ENCODE results near the gene HPN. TPM values are rescaled to one million over a fixed set of nuclear protein-coding genes. Genes with fewer than 3 reads are reported as not detected.

Gene HPN
- total and polyA plus RNA-seq, 2 experiments from 2014 or later, result 14.0 to 17.4 TPM

- Mint-ChIP-seq H3K36me3 (ENCODE audit: low read depth) (peaks cover 11% of the 10 kb centered on the region; the same call in 1 of the 3 replicates), H3K27ac (no peak overlapping the region)
These were observed 65.5 kb downstream of the HPN start for GRCh38 chr19:35106898-35107541.

More at GRCh38 chr19:35106898-35107541, 65.5 kb downstream of the HPN start:
- Histone ChIP-seq H3K27me3 (ENCODE audit: insufficient read depth) (no peaks in the 10 kb centered on the region), H3K9me2 (ENCODE audit: insufficient read depth) (no peaks in the 10 kb centered on the region), H4K20me1 (replicated peaks; ENCODE audit: insufficient read depth) (no peaks in the 10 kb centered on the region), H3K4me3 (no peak overlapping the region), H3K4me1 (ENCODE audit: insufficient read depth) (peaks cover 4% of the 10 kb centered on the region), H2AFZ (no peak overlapping the region), H3K4me2 (no peak overlapping the region), H3F3A (replicated peaks; ENCODE audit: low read depth) (no peaks in the 10 kb centered on the region), H3K36me3 (ENCODE audit: insufficient read depth) (no peaks in the 10 kb centered on the region), H3K79me2 (replicated peaks; ENCODE audit: insufficient read depth) (no peaks in the 10 kb centered on the region), H3K27ac (ENCODE audit: low read depth) (no peak overlapping the region)
- no peak for TF ChIP-seq ZNF462 (CRISPR knock-in tag; IDR thresholded peaks at IDR 0.05)
- no peak for TF ChIP-seq JUNB (IDR thresholded peaks at IDR 0.05; ENCODE audit: unreplicated experiment)
- no peak for TF ChIP-seq STAT1 (IDR thresholded peaks at IDR 0.05; ENCODE audit: unreplicated experiment)
- TF ChIP-seq EZH2phosphoT487 (IDR thresholded peaks at IDR 0.05; ENCODE audit: unreplicated experiment), result no peak
- TF ChIP-seq EZH2 (IDR thresholded peaks at IDR 0.05; ENCODE audit: low read depth, unreplicated experiment), result no peak
- TF ChIP-seq NANOG (IDR thresholded peaks at IDR 0.05; ENCODE audit: borderline replicate concordance), result no peak
- TF ChIP-seq CTCF (conservative IDR thresholded peaks at IDR 0.05; ENCODE audit: low read depth in 2 of 2), result no peak
- no peak for TF ChIP-seq ZNF114 (CRISPR knock-in tag; IDR thresholded peaks at IDR 0.05)
- TF ChIP-seq ZNF331 (CRISPR knock-in tag; IDR thresholded peaks at IDR 0.05; ENCODE audit: low read depth), result no peak
- no peak for TF ChIP-seq ETS1 (IDR thresholded peaks at IDR 0.05)
- no peak for TF ChIP-seq POLR2AphosphoS5 (IDR thresholded peaks at IDR 0.05; ENCODE audit: low read depth)
- TF ChIP-seq REST (IDR thresholded peaks at IDR 0.05; ENCODE audit: unreplicated experiment), result no peak
- no peak for TF ChIP-seq CREB1 (CRISPR knock-in tag; IDR thresholded peaks at IDR 0.05; ENCODE audit: low read depth)
- Mint-ChIP-seq H3K27me3 (ENCODE audit: insufficient read depth, low read depth, poor library complexity) (peaks cover 21% of the 10 kb centered on the region), H3K9me3 (no peaks in the 10 kb centered on the region; the same call in 1 of the 3 replicates), H3K4me3 (no peak overlapping the region; the same call in 2 of the 3 replicates), H3K4me1 (peaks cover 15% of the 10 kb centered on the region)
- no peak for DNase-seq (ENCODE audit: low spot score)
- ATAC-seq, result no peak

Data from GM23338 (cell line).